HG03565 (cell line): ENCODE data around the gene SCRN3.

Experiments
- ATAC-seq: cut with Tn5 transposase; IDR thresholded peaks from one replicate; pipeline ENCODE4 v1.9.1; 2021; ENCODE audit warnings: mild to moderate bottlenecking, moderate library complexity; ENCODE audit not compliant: unreplicated experiment

The SCRN3 gene

DNA sequence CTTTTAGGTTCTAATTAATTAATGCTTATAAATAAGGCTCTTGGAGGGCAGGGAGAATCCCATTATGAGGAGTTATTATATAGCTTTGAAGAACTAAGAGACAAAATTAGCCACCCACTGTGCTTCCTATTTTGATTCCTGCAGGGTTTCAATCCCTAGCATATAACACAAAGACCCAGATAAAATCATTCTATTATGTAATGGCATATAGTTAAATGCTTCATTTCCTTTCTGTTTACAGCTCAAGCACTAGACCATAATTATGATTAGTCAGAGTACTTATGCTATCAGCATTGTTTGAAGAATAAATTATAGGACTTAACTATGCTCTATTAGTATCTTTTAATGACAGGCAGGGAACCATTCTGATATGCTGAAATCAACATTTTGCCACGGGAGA lies 82.2 kb downstream of the SCRN3 start:
- ATAC-seq, result no peak
